Measurements from ENCODE around the gene CAPN11. TPM values are rescaled to one million over a fixed set of nuclear protein-coding genes. Genes with fewer than 3 reads are reported as not detected.
A peak's percentile ranks its signal among the peaks of the same experiment; 100 is the strongest.

CAPN11 gene
- total and polyA plus RNA-seq, 2 experiments from 2014 or later = 1.1 to 1.7 TPM

DNA sequence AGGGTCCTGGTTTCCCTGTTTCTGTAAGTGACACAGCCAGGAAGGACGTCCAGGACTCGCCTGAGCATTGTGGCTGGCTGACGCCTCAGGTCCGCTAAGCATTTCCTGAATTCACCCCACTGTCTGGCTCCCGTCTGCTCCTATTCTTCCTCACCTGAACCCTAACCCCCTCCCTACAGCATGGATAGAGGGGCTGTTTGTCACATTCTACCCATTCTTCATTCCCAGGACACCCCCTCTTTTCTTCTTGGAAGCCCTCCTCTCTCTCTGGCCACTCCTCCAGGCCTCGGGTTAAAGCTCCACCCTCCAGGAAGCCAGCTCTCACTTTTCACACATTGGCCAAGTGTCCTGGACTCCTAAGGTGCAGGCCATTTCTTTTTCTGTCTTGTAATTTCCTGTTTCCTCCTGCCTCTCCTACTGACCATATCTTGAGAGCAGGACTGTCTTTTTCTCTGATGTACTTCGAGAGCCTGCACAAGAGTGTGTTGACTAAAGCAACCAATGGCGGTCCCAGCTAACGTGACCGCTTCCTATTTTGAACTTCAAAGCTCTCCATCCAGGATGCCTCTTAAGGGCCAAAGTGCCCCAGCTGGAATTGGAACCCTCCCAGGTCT lies 33.9 kb downstream of the CAPN11 start:
- Mint-ChIP-seq H3K9me3 (no peaks in the 10 kb centered on the region), H3K36me3 (ENCODE audit: low read depth) (no peaks in the 10 kb centered on the region), H3K27ac (peak overlapping the region; percentile 32; the same call in 1 of the 2 replicates), H3K4me3 (peak overlapping the region; percentile 43; the same call in 2 of the 3 replicates), H3K4me1 (peaks cover 11% of the 10 kb centered on the region), H3K27me3 (ENCODE audit: insufficient read depth, low read depth, poor library complexity) (peaks cover 14% of the 10 kb centered on the region)
- Histone ChIP-seq H3K36me3 (ENCODE audit: insufficient read depth) (no peaks in the 10 kb centered on the region), H3K4me1 (ENCODE audit: insufficient read depth) (0 out of 2 replicates have a peak, but pooled peaks cover 7% of the 10 kb centered on the region), H3K79me2 (replicated peaks; ENCODE audit: insufficient read depth) (no peaks in the 10 kb centered on the region), H3K9me2 (ENCODE audit: insufficient read depth) (no peaks in the 10 kb centered on the region), H3K27ac (ENCODE audit: low read depth) (no peak overlapping the region), H2AFZ (peak overlapping the region; percentile 87), H4K20me1 (replicated peaks; ENCODE audit: insufficient read depth) (no peaks in the 10 kb centered on the region), H3F3A (replicated peaks; ENCODE audit: low read depth) (0 out of 2 replicates have a peak, but pooled peaks cover 5% of the 10 kb centered on the region), H3K4me2 (peak overlapping the region; percentile 36), H3K4me3 (peak overlapping the region; percentile 1; the same call in 1 of the 2 replicates), H3K27me3 (ENCODE audit: insufficient read depth) (no peaks in the 10 kb centered on the region)
- TF ChIP-seq, protein P1, sequence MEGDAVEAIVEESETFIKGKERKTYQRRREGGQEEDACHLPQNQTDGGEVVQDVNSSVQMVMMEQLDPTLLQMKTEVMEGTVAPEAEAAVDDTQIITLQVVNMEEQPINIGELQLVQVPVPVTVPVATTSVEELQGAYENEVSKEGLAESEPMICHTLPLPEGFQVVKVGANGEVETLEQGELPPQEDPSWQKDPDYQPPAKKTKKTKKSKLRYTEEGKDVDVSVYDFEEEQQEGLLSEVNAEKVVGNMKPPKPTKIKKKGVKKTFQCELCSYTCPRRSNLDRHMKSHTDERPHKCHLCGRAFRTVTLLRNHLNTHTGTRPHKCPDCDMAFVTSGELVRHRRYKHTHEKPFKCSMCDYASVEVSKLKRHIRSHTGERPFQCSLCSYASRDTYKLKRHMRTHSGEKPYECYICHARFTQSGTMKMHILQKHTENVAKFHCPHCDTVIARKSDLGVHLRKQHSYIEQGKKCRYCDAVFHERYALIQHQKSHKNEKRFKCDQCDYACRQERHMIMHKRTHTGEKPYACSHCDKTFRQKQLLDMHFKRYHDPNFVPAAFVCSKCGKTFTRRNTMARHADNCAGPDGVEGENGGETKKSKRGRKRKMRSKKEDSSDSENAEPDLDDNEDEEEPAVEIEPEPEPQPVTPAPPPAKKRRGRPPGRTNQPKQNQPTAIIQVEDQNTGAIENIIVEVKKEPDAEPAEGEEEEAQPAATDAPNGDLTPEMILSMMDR (conservative IDR thresholded peaks at IDR 0.05; ENCODE audit: low read depth in 2 of 2) = no peak
- TF ChIP-seq, protein P2, sequence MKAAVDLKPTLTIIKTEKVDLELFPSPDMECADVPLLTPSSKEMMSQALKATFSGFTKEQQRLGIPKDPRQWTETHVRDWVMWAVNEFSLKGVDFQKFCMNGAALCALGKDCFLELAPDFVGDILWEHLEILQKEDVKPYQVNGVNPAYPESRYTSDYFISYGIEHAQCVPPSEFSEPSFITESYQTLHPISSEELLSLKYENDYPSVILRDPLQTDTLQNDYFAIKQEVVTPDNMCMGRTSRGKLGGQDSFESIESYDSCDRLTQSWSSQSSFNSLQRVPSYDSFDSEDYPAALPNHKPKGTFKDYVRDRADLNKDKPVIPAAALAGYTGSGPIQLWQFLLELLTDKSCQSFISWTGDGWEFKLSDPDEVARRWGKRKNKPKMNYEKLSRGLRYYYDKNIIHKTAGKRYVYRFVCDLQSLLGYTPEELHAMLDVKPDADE (IDR thresholded peaks at IDR 0.05) = no peak
- TF ChIP-seq POLR2AphosphoS5 (IDR thresholded peaks at IDR 0.05; ENCODE audit: low read depth) = 0 out of 2 replicates have a peak, but pooled peaks have one; percentile 18
- peak; percentile 69 for DNase-seq (ENCODE audit: low spot score)
- peak; percentile 89 for ATAC-seq

DNA sequence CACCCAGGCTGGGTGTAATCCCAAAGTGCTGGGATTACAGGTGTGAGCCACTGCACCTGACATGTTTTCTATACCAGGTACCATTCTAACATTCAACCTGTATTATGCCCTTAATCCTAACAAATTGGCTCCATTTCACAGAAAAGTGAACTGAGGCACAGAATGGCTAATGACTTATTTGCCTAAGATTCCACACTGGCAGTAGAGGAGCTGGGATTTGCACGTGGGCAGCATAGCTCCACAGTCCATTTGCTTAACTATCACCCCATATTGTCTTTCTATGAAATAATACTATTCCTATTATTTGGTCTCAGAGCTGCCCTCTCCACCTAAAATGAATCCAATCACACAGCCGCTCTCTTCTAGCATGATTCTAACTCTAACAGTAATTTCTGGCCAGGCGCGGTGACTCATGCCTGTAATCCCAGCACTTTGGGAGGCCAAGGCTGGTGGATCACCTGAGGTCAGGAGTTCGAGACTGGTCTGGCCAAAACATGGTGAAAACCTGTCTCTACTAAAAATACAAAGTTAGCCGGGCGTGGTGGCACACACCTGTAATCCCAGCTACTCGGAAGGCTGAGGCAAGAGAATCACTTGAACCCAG lies 34.8 kb downstream of the CAPN11 start:
- no peak overlapping the region for H3K27ac Mint-ChIP-seq
- Histone ChIP-seq H3K79me2 (replicated peaks; ENCODE audit: insufficient read depth) (no peaks in the 10 kb centered on the region), H3K4me3 (no peak overlapping the region), H4K20me1 (replicated peaks; ENCODE audit: insufficient read depth) (no peaks in the 10 kb centered on the region), H3K27me3 (ENCODE audit: insufficient read depth) (no peaks in the 10 kb centered on the region), H3K36me3 (ENCODE audit: insufficient read depth) (no peaks in the 10 kb centered on the region), H3K9me2 (ENCODE audit: insufficient read depth) (no peaks in the 10 kb centered on the region), H3K4me1 (ENCODE audit: insufficient read depth) (0 out of 2 replicates have a peak, but pooled peaks cover 7% of the 10 kb centered on the region), H3F3A (replicated peaks; ENCODE audit: low read depth) (0 out of 2 replicates have a peak, but pooled peaks cover 5% of the 10 kb centered on the region), H3K27ac (ENCODE audit: low read depth) (no peak overlapping the region), H3K4me2 (no peak overlapping the region; the same call in 1 of the 2 replicates), H2AFZ (no peak overlapping the region)
- ATAC-seq = no peak
- DNase-seq (ENCODE audit: low spot score) = no peak
- H3K4me3 Mint-ChIP-seq = no peak overlapping the region
- no peak for TF ChIP-seq CREB1 (CRISPR knock-in tag; IDR thresholded peaks at IDR 0.05; ENCODE audit: low read depth)
- TF ChIP-seq, protein P1 (conservative IDR thresholded peaks at IDR 0.05; ENCODE audit: low read depth in 2 of 2) = no peak
- TF ChIP-seq, protein P3, sequence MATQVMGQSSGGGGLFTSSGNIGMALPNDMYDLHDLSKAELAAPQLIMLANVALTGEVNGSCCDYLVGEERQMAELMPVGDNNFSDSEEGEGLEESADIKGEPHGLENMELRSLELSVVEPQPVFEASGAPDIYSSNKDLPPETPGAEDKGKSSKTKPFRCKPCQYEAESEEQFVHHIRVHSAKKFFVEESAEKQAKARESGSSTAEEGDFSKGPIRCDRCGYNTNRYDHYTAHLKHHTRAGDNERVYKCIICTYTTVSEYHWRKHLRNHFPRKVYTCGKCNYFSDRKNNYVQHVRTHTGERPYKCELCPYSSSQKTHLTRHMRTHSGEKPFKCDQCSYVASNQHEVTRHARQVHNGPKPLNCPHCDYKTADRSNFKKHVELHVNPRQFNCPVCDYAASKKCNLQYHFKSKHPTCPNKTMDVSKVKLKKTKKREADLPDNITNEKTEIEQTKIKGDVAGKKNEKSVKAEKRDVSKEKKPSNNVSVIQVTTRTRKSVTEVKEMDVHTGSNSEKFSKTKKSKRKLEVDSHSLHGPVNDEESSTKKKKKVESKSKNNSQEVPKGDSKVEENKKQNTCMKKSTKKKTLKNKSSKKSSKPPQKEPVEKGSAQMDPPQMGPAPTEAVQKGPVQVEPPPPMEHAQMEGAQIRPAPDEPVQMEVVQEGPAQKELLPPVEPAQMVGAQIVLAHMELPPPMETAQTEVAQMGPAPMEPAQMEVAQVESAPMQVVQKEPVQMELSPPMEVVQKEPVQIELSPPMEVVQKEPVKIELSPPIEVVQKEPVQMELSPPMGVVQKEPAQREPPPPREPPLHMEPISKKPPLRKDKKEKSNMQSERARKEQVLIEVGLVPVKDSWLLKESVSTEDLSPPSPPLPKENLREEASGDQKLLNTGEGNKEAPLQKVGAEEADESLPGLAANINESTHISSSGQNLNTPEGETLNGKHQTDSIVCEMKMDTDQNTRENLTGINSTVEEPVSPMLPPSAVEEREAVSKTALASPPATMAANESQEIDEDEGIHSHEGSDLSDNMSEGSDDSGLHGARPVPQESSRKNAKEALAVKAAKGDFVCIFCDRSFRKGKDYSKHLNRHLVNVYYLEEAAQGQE (IDR thresholded peaks at IDR 0.05; ENCODE audit: unreplicated experiment) = no peak
- TF ChIP-seq ZNF331 (CRISPR knock-in tag; IDR thresholded peaks at IDR 0.05; ENCODE audit: low read depth) = no peak
- no peaks in the 10 kb centered on the region for H3K9me3 Mint-ChIP-seq
- H3K36me3 Mint-ChIP-seq (ENCODE audit: low read depth) = no peaks in the 10 kb centered on the region
- H3K4me1 Mint-ChIP-seq = peaks cover 11% of the 10 kb centered on the region
- peaks cover 15% of the 10 kb centered on the region for H3K27me3 Mint-ChIP-seq (ENCODE audit: insufficient read depth, low read depth, poor library complexity)

Data from GM23338 (cell line).